B cell (primary cell): ENCODE data around the gene TUBGCP2. TPM values are rescaled to one million over a fixed set of nuclear protein-coding genes. Genes with fewer than 3 reads are reported as not detected.
A peak's percentile ranks its signal among the peaks of the same experiment; 100 is the strongest.

Source experiments
- ATAC-seq: fragments of 200-7000 bp; cut with Tn5 transposase; one replicate; pipeline ENCODE4 v1.10.0; 2021; ENCODE audit warnings: low read depth, mild to moderate bottlenecking, moderate number of reproducible peaks, moderate library complexity
- CTCF ChIA-PET: fragments of 350-600 bp; sonication (Branson Sonifier 250); formaldehyde crosslinking; loops from one replicate; lab custom pipeline; 2021; ENCODE audit warnings: antibody characterized with exemption, inconsistent platforms; lab: Charles Lee
- POLR2A ChIA-PET: fragments of 350-600 bp; sonication (Branson Sonifier 250); formaldehyde crosslinking; loops from one replicate; lab custom pipeline; 2021; ENCODE audit warnings: antibody characterized with exemption; lab: Charles Lee
- DNase-seq: peaks from one replicate; pipeline ENCODE4 v3.0.0; 2013
- H2AFZ ChIP-seq: 2 replicates; pipeline ENCODE4 v1.6.1; 2012; ENCODE audit warnings: mild to moderate bottlenecking, low read depth, low read length; ENCODE audit not compliant: insufficient read depth, poor library complexity, severe bottlenecking
- H3K27ac ChIP-seq, 2 donors: 1 replicate in 1 of 2; 2 replicates in 1 of 2; pipeline ENCODE4 v1.5.1; 2012 to 2013; ENCODE audit warnings: low read length in 2 of 2, mild to moderate bottlenecking in 2 of 2, moderate library complexity in 1 of 2
- H3K27me3 ChIP-seq, 4 experiments: fragments of 200-600 bp in 1 of 4; sonication (generic) in 1 of 4; replicated peaks in 1 of 4; 1 replicate in 2 of 4; 2 replicates in 2 of 4; pipeline versions ENCODE4 v1.6.1 to v1.7.0; 2013 to 2016; ENCODE audit warnings: low read length in 3 of 4, mild to moderate bottlenecking in 2 of 4, mixed read lengths in 1 of 4, moderate library complexity in 1 of 4; ENCODE audit not compliant: insufficient read depth in 4 of 4, control insufficient read depth in 3 of 4; ENCODE audit errors: control extremely low read depth in 1 of 4
- H3K36me3 ChIP-seq, 2 experiments: replicated peaks in 1 of 2; 1 replicate in 1 of 2; 2 replicates in 1 of 2; pipeline versions ENCODE4 v1.6.1 to v1.7.1; 2013; ENCODE audit warnings: low read length in 1 of 2; ENCODE audit not compliant: insufficient read depth in 2 of 2, control insufficient read depth in 1 of 2; ENCODE audit errors: control extremely low read depth in 1 of 2, extremely low read depth in 1 of 2
- H3K4me1 ChIP-seq, 2 donors: fragments of 200-600 bp in 1 of 2; sonication (generic) in 1 of 2; 1 replicate in 1 of 2; 2 replicates in 1 of 2; pipeline versions ENCODE4 v1.5.1 to v1.6.1; 2013 to 2017; ENCODE audit warnings: low read length in 2 of 2; ENCODE audit not compliant: control insufficient read depth in 2 of 2, insufficient read depth in 2 of 2
- H3K4me2 ChIP-seq: replicated peaks from 2 replicates; pipeline ENCODE3; 2012; ENCODE audit warnings: mild to moderate bottlenecking, low read depth, low read length; ENCODE audit not compliant: poor library complexity, severe bottlenecking
- H3K4me3 ChIP-seq, 5 experiments: fragments of 200-600 bp in 1 of 5; sonication (generic) in 1 of 5; 1 replicate in 3 of 5; 2 replicates in 2 of 5; pipeline versions ENCODE4 v1.5.1 to v1.7.0; 2011 to 2016; ENCODE audit warnings: low read length in 4 of 5, mild to moderate bottlenecking in 4 of 5, low read depth in 2 of 5, control low read depth in 1 of 5, moderate library complexity in 1 of 5; ENCODE audit not compliant: insufficient read depth in 1 of 5; ENCODE audit errors: control extremely low read depth in 1 of 5, extremely low read depth in 1 of 5
- H3K79me2 ChIP-seq: fragments of 200-600 bp; sonication (generic); one replicate; pipeline ENCODE4 v1.6.0; 2016; ENCODE audit warnings: low read length; ENCODE audit not compliant: control insufficient read depth, insufficient read depth
- H3K9ac ChIP-seq: fragments of 200-600 bp; sonication (generic); 2 replicates; pipeline ENCODE4 v1.6.1; 2017; ENCODE audit warnings: mild to moderate bottlenecking, low read length, moderate library complexity
- H3K9me3 ChIP-seq, 3 donors: one replicate each; pipeline versions ENCODE4 v1.6.1 to v1.7.1; 2013; ENCODE audit warnings: low read length in 2 of 3; ENCODE audit not compliant: control insufficient read depth in 2 of 3, insufficient read depth in 1 of 3; ENCODE audit errors: control extremely low read depth in 1 of 3
- H4K20me1 ChIP-seq: 2 replicates; pipeline ENCODE4 v1.6.0; 2012; ENCODE audit warnings: mild to moderate bottlenecking, low read length; ENCODE audit not compliant: insufficient read depth, control insufficient read depth, poor library complexity, severe bottlenecking
- H3K27ac Mint-ChIP-seq: one replicate; pipeline ENCODE4 v1.8.0; 2021; ENCODE audit warnings: mixed read lengths
- H3K27me3 Mint-ChIP-seq: one replicate; pipeline ENCODE4 v1.8.0; 2021; ENCODE audit warnings: mixed read lengths
- H3K4me1 Mint-ChIP-seq: one replicate; pipeline ENCODE4 v1.8.0; 2021; ENCODE audit warnings: mixed read lengths
- H3K4me3 Mint-ChIP-seq: one replicate; pipeline ENCODE4 v1.8.0; 2021; ENCODE audit warnings: mixed read lengths
- H3K9me3 Mint-ChIP-seq: one replicate; pipeline ENCODE4 v1.8.0; 2022; ENCODE audit warnings: mixed read lengths; ENCODE audit not compliant: insufficient read depth
- EZH2 ChIP-seq: IDR thresholded peaks from 2 replicates; pipeline ENCODE4 v1.6.1; 2012; ENCODE audit warnings: borderline replicate concordance, low read depth, mild to moderate bottlenecking, moderate library complexity, low read length; ENCODE audit not compliant: insufficient read depth, poor library complexity, severe bottlenecking
- WGBS: methylation state at CpG from one replicate; pipeline ENCODE4 v1.1.5; 2013; ENCODE audit warnings: missing lambda C conversion rate; ENCODE audit not compliant: insufficient coverage; 5-methylcytosine and 5-hydroxymethylcytosine counted together
- intact Hi-C: fragments of 100-400 bp; cut with micrococcal nuclease; formaldehyde crosslinking; loops from one replicate; pipeline ENCODE4 v1.10.0; 2022
- polyA plus RNA-seq: library from polyadenylated mRNA; depleted of rRNA; stranded (reverse); fragments of >200 nt; gene quantifications from 2 replicates; pipeline ENCODE4 v1.2.3, GENCODE V29; 2012
- total RNA-seq, 2 donors: library from RNA; stranded (reverse); fragments of 120-200 nt in 1 of 2; gene quantifications; 1 replicate in 1 of 2; 2 replicates in 1 of 2; pipeline versions ENCODE4 v1.2.3 to v1.2.4, GENCODE V29; 2013 to 2022
- TF ChIP-seq, protein P1 (sequence below): fragments of 200-600 bp; IDR thresholded peaks from one replicate; pipeline ENCODE4 v1.8.0; 2022; ENCODE audit warnings: antibody characterized with exemption, mild to moderate bottlenecking

Gene TUBGCP2
- total and polyA plus RNA-seq, 2 donors (not counting 1 experiment from before 2014, with no cell fraction given) = 50.3 to 90.3 TPM

DNA sequence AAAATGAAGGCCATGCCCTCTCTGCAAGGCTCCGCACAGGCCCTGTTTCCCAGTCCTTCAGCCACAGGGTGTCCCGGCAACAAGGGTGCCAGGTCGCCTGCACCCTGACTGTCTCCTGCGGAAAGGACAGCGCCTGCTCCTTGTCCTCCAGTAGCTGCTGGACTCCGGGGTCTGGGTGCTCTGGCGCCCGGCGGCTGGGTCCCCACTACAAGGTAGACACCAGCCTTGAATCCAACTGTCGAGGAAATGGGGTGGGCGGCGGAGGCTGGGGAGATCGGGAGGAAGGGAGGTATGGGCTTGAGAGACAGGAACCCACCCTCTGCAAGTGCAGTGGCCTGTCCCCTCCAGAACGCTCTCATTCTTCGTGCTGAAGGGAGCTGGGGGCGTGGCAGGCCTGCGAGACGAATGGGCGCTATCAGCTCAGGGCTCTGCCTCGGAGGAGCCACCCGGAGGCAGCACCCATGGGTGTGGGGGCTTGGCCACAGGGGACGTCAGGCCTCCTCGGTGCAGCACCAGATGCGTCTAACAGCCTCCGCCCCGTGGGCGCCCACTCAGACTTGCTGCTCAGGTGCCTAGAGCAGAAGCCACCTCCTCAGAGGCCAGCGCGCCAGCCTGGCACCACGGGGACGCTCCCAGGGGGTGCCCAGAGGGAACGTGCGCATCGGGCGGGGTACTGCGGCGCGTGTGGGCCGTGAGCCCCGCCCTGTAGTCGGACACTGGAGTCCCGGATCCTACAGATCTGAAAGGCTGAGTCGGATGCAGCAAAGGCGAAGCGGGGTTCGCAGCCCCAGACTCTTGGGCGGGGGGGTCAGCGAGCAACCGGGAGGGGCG, 47.6 kb downstream of the TUBGCP2 start:
- peak overlapping the region; percentile 73 for H2AFZ ChIP-seq
- H3K4me1 ChIP-seq = peaks cover 59 to 78% of the 10 kb centered on the region in 2 donors
- H3K9me3 ChIP-seq = no peaks in the 10 kb centered on the region
- H3K79me2 ChIP-seq = no peaks in the 10 kb centered on the region
- ChIA-PET CTCF (interaction anchor here (0.9 to 8.9 kb wide), 2 partner anchors 14 to 17 kb away, joined by 3 to 80 read pairs; partner anchors contain the start of gene ADAM8), POLR2A (interaction anchor here (0.6 to 2.2 kb wide), 5 partner anchors 14 to 21 kb away, joined by 3 to 10 read pairs (median 3); no protein-coding TSS in a partner anchor)
- Mint-ChIP-seq H3K27me3 (no peaks in the 10 kb centered on the region), H3K4me3 (peak overlapping the region; percentile 89), H3K4me1 (peaks cover 74% of the 10 kb centered on the region), H3K9me3 (no peaks in the 10 kb centered on the region), H3K27ac (peak overlapping the region; percentile 93)
- H3K27ac ChIP-seq = peak overlapping the region; percentile 73 to 87
- H4K20me1 ChIP-seq = no peaks in the 10 kb centered on the region
- intact Hi-C loops = loop anchor here (1.0 to 5.0 kb wide), 5 partner anchors 14 to 929 kb away; partner anchors contain the start of genes ECHS1 and LRRC27
- H3K4me3 ChIP-seq = peak overlapping the region in 4 of 5 experiments; percentile 49 to 79 (median 62)
- TF ChIP-seq, protein P1, sequence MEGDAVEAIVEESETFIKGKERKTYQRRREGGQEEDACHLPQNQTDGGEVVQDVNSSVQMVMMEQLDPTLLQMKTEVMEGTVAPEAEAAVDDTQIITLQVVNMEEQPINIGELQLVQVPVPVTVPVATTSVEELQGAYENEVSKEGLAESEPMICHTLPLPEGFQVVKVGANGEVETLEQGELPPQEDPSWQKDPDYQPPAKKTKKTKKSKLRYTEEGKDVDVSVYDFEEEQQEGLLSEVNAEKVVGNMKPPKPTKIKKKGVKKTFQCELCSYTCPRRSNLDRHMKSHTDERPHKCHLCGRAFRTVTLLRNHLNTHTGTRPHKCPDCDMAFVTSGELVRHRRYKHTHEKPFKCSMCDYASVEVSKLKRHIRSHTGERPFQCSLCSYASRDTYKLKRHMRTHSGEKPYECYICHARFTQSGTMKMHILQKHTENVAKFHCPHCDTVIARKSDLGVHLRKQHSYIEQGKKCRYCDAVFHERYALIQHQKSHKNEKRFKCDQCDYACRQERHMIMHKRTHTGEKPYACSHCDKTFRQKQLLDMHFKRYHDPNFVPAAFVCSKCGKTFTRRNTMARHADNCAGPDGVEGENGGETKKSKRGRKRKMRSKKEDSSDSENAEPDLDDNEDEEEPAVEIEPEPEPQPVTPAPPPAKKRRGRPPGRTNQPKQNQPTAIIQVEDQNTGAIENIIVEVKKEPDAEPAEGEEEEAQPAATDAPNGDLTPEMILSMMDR = no peak
- TF ChIP-seq EZH2 = no peak
- 19% methylated on average over 44 of the region's 50 CpGs for WGBS
- H3K36me3 ChIP-seq = peaks cover 0 to 12% of the 10 kb centered on the region in 2 experiments
- H3K4me2 ChIP-seq = peak overlapping the region; percentile 91
- H3K27me3 ChIP-seq = no peaks in the 10 kb centered on the region
- DNase-seq (peak; percentile 88), ATAC-seq (peak; percentile 55)
- H3K9ac ChIP-seq = peak overlapping the region; percentile 88
